HS-5 (cell line): ENCODE measurements around the gene FBXW11.
"Not testable (repeated sequence)": the region's sequence is repeated elsewhere in the genome, so short reads cannot be mapped to it uniquely, and the experiment has no call there.

ENCODE experiments used
- DNase-seq: peaks from one replicate; pipeline ENCODE4 v3.0.0-alpha.2; 2012; ENCODE audit warnings: low read depth

Gene FBXW11

DNA sequence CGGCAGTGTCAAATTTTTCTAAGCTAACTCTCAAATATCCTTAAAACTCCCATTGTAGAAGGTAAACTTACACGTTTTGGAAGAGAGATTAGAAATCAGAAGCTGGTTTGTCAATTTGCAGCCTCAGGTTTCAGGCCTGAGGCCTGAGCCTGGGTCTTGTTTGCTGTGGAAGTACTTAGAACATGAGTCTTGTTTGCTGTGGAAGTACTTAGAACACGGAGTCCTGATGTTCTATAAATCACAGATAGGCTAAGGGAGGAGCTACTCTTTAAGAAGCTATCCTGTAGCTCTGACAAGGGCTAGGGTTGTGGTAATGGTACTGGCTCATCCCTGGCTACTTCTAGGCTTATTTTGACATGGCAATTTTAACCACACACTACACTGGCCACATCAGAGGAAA is 97.8 kb downstream of the FBXW11 start:
- DNase-seq = no peak

DNA sequence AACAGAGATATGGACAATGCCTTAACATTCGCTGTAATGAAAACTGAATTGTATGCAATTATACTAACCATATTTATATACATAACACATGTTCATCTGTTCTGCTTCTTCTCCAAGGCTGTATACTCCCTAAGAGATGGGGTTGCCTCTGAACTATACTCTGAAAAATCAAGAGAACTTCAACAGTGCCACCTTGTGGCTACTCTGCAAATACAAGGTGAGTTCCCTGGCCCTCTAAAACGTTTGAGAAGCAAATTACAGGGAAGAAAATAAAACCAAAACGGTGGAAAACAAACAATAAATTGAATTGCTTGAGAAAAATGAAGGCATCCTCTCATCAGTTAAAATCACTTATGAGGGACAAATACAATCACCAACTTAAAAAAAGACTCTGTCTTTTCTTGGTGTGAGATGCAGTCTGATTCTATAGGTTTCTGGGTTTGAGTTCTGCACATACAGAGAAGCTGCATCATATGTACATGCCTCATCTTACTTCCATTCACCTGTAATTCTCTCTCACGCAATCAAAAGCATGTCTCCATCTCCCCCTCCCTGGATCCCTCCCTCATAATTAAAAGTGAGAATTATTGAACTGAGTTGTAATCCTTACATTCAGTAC is 98.6 kb downstream of the FBXW11 start:
- peak; percentile 39 for DNase-seq

DNA sequence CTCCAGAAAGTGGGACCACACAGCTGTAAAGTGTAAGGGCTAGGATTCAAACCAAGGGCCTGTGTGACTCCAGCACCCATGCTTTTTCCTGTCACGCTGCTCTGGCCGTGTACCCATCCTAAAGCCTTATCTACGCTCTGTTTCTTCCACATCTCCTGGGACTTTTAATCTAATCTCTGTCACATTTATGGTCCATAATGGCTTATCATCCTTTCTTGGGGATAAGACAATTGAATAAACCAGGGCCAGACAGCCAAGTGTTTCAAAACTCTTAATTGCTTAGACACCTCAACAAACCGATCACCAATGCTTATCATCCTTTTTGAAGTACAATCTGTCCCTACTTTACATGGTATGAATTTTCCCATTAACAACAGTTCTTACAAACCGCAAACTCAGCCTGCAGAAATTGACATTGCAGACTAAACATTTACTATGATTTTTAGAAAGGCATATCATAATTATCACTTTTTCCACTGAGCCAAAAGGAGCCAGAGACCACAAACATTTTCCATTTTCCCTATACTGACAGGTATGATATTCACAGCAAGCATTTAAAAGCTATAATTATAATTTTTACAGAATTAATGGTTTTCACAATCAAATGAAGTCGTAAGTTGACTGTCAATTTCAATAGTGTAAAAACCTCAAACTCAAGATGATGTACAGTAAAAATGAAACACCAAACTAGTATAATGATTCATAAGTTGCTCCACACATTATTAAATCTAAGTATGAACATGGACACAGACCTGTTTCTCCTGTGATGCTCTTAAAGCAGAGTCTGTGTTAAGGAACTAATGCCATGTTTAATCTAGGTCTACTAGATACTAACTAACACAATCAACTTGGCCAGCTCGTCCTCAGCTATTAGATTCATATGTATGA is 99.5 kb downstream of the FBXW11 start:
- DNase-seq = no peak

DNA sequence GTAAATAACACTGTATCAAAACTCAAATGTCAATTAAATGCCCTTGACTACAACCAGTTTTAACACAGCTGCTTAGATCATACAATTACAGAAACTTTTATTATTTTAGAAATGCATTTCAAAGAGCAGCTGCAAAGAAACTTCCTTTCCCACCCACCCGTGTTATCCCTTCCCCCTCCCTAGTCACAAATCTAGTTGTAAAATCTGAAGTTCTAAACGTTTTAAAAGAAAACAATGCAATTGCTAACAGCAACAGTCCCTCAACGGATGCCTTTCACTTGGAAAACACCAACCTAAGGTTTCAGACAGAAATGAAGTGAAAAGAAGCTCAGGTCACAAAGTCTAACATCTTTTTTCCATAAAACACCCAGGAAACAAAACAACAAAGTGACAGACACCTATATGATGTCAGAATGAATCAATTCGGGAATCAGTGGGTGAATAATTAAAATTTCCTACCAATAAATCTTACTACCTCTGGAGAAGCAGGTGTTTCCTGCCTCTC is 100.3 kb downstream of the FBXW11 start:
- no peak for DNase-seq

DNA sequence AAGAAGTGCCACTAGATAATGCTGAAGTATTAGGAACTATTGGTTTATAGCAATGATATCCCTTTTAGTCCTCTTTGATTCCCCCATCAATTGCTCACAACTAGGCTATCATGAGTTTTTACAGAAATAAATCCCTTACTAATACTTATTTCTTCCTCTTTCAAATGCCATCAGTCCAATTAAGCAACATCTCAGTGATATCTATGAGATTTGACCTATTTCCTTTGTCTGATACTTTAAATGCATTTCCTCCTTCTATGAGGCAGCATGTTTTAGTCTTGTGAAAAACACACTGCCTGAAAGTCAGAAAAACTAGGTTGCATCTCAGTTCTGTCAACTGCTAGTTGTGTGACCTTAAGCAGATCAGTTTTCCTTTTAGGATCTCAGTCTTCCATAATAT is 101.6 kb downstream of the FBXW11 start:
- no peak for DNase-seq

DNA sequence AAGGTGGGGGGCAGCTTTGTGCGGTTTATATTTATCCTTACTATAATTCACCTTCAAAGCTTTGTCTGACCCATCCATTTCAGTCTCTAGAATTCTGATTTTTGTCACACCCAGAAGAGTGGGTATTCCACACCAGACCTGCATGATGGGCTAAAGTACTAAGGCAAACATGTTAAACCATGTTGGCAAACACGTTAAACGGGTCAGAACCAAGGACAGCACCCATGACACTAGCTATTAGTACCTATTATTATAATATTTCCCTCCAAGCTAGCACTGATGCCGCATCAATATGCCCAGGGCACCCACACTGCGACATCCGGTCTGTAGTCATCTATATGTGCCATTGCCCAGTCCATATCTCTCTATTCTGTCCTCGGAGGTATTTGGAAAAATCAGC is 104.7 kb downstream of the FBXW11 start:
- no peak for DNase-seq

DNA sequence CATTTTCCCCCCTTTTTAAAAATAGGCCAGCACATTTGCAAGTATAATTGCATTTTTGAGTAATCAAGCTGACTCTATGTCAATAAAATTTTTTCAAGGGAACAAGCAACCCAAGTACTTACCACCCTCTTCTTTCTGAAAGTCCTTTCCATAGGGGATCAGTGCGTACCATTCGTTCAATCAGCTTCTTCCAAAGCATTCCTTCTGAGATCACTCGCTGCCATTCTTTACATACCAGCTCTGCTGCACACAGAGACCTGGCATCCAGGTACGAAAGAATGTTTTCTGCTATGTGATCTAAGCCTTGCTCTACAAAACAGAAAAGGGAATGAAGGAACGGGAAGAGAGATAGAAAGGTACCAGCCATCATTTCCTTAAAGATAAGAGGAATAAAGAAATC is 106.6 kb downstream of the FBXW11 start:
- no peak for DNase-seq

DNA sequence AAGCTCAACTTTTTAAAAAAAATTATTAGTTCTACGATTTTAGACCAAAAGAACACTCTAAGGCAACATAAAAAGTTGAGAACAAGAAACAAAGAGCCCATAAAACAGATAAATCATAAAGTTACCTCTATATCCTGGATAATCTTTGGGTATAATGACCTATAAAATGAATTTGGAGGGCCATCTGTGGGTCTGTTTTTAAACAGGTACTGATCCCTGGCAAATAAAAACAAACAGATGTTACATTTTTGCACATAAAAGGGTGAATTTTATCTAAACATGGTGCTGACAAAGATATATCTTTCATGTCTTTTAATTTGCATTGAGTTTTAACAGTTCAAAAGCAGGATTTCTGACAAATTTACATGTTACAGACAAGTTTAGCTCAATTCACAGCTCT is 107.6 kb downstream of the FBXW11 start:
- DNase-seq = no peak

DNA sequence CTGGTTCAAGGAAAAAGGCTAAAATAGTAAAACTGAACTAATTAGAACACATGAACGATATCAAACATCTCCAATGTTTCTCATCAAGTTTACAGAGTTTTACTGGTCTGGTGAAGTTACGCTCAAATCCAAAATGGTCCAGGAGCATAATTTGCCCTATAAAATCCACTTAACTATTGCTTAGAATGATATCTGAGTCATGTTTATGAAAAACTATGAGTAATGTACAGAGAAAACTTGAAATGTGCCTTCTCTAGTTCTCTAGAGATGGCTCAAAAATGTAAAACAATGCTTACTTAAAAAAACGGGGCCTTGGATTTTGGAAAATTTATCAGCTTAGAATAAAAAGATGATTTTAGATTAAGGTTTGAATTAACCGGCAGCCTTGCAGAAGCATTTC is 108.1 kb downstream of the FBXW11 start:
- DNase-seq = no peak

DNA sequence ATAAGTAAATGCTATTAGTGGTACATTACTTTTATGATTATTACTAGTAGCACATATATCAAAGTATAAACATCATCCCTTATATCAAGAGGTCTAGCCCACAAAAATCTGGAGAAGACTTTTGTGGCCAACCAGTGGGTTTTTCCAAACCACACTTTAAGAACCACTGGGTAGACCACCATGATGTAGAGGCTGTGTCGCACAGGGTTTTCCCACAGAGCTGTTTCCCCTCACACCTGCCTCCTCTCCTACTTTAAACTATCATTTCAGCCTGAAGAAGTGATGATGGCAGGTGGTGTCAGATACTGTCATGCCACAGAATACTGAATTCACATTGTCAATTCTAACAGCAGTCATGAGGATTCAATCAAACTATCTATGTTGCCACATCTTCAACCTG is 109.2 kb downstream of the FBXW11 start:
- DNase-seq = no peak

DNA sequence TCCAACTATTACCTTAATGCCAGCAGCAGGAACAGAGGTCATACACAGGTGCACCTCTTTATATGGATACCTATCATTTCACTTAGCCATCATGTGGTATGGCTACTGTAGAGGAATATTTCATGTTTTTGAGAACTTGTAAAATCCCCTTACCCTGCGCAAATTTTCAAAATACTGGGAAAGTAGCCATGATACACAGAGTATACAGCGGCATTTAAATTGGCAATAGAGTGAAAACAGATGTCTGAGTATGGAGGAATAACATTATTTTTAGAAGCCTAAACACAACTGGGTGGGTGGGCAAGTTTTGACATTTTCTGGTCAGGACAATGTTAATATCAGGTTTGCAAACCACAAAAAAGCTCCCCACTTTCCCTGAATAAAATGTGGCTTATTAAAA is 111.4 kb downstream of the FBXW11 start:
- DNase-seq = no peak

DNA sequence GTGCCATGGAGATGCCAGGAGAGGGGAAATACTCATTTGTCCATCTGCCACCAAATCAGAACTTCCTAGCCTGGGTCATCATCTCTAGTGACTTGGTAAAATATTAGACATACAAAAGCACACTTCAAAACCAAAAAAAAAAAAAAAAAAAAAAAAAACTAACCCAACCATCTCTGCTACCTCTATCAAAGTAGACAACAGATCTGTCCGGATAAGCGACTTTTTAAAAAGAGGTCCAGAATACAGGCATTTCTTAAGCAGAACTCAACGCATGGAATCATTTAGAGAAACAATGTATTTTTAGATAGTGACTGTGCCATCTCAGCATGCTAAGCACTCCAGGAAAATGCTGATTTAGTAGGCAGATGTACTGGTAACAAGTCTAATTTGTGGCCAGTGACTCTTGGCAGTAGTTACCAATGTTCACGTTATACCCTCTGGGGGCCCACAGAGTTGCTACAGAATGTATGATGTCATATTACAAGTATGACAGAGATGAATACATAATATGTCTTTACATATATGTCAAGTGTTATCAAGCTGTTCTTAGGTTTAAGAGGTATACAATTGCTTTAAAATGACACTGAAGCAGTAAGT is 113.0 kb downstream of the FBXW11 start:
- peak; percentile 60 for DNase-seq

DNA sequence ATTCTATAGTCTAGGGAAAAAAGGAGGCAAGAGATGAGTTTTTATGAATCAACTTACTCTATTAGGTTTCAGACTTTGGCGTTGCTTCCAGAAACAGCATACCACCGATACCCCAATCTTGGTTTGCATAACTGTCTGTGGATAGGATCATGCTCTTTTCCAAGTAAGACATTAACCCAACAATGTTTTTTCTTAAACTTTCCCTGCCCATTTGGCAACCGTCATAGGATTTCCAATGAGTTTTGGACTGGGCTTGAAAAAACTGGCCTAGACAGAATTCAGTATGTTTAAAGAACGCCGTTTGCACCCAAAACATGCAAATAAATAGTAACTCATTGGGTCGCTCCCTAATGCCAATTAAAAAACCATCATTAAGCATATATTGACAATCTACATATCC is 114.8 kb downstream of the FBXW11 start:
- DNase-seq = no peak

DNA sequence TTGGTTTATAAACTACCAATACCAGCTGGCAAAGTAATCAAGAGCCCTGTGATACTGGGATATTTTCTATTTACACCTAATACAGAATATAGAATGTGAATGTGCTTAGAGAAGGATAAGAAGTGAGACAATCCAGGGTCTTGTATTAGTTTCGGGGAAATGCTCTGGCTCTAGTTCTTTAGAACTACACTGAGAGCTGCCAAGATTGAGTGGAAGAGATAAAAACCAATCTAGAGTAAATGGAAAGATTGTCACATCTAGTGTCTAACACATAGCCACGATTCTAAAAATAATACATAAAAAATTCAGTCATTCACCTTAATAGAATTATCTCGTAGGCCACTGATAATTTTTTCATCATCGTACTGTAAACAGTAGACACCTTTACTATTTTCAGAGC is 115.3 kb downstream of the FBXW11 start:
- DNase-seq = no peak

DNA sequence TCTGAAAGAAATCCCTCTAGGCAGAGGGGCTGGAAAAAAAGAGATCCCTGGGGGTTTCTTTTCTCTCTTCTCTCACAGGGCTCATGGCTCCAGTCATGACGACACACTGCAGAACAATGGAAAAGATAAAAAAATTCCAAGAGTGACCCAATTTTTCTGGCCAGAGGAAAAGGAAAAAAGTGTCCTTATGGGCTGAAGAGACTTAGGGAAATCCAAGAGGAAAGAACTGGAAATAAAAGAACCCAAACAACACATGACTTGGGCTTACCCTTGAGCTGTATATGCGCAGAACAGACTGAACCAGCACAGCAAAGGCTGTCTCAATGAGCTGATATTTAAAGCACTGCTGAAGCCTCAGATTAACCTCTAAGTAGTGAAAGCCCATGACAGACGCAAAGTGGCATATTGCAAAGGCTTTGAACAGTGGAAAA is 118.4 kb downstream of the FBXW11 start:
- DNase-seq = no peak

DNA sequence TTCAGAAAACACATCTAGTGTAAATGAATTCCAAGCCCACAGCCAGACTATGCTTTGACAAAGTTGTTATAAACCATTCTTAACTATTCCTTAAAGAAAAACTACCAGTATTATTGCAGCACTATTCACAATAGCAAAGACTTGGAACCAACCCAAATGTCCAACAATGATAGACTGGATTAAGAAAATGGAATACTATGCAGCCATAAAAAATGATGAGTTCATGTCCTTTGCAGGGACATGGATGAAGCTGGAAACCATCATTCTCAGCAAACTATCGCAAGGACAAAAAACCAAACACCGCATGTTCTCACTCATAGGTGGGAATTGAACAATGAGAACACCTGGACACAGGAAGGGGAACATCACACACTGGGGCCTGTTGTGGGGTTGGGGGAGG is 120.4 kb downstream of the FBXW11 start:
- not testable (repeated sequence) for DNase-seq

DNA sequence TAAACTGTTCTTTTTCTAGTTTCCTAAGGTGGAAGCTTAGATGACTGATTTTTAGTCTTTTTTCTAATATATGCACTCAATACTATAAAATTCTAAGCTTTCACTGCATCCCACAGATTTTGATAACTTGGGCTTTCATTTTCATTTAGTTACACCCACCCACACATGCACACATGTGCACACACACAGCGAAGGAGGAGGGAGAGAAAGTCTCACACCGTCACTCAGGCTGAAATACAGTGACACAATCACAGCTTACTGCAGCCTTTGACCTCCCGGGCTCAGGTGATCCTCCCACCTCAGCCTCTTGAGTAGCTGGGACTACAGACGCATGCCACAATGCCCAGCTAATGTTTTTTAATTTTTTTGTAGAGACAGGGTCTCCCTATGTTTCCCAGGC is 124.3 kb downstream of the FBXW11 start:
- no peak for DNase-seq

DNA sequence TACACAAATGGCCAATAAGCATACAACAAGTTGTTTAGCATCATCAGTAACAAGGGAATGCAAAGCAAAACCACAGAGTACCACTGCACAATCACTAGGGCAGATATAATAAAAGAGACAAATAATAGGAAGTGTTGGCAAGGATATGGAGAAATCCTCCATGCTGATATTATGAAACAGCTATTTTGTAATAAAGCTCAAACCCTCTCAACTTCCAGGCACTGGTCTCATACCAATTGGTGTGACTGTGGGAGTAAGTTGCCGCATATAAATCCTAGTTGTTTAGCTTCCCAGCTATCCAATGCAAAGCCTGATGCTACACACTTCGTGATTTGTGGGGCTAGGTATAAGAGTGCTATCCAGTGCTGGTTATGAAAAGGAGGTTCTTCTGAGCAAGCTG is 132.2 kb downstream of the FBXW11 start:
- no peak for DNase-seq

DNA sequence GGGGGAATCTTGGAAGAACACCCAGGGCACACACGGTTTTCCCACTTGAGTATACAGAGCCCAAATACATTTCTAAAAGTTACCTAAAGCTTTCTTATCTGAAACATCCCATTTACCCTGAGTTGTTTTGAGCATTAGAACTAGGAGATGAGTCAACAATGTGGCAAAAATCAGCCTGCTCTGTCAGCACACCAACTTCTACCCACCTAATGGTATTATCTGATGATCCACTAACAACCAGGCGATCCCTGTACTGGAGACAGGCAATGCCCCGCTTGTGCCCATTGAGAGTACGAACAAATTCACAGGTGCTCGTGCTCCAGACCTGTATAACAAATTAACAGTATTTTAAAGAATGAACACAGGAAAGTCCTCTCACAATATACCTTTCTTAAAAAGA is 133.8 kb downstream of the FBXW11 start:
- no peak for DNase-seq

DNA sequence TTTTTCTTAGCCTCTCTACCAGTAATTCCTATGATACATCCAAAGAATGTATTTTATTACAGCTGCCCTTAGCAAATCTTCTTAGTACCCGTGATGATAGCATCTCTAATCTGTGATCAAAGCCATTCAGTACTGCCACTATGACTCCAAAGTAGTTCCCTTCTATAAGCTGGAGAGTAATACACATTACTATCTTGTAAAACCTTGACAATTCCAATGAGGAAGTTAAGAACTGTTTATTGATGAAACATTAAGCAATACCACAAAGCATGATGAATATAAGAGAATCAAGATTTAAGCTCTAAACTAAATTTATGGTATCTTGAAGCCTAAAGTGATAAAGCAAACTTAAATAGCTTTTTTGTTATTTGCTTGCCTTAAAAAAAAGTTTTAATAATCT is 134.7 kb downstream of the FBXW11 start:
- no peak for DNase-seq

DNA sequence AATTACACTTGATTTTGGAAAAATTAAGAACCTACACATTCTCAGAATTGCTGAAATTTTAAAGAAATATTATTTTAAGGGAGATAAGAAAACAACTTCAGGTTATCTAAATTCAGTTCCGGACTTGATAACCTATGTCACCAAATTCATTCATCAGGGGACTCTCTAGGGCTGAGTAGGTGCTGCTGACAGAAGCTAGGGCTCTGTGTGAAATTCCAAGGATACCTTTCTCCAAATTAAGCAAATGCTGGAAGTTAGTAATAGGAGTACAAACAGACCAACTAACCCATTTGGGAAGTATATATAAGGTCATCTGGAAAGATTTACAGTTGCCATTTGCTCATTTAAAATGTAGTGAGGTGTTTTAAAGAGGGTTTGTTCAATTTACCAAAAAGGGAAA is 136.5 kb downstream of the FBXW11 start:
- no peak for DNase-seq

DNA sequence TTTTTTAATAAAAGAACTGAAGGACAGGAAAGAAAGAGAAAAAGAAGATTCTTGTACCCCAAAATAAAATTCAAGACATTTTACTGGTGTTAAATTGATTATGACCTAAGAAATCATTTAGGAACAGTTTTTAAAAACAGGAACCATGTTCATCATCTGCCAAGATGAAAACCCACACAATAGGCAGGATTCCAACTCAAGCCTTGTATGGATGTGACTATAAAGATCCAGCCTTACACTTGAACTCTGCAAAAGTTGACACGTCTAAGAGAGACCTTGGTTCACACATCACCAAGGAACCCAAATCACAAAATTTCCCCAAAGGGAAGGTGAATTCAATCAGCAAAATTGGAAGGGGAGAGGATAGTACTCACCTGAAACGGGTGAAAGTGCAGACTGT is 138.2 kb downstream of the FBXW11 start:
- no peak for DNase-seq

DNA sequence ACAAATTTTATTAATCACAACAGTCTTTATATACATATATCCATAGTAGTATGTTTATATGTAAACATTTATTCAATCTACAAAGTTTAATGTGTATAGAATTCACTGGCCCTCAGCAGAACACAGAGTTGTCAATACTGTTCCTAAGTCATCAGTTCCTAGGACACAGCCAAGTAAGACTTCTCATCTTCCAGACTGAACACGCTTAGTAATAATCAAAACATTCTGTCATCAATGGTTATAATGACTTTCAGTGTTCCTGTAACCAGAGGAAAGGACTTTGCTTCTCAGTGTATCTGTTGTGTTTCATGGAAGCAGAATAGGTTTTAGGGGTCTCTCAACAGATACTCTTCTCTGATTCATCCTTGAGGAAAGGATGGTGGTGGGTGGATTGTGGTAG is 138.7 kb downstream of the FBXW11 start:
- DNase-seq = no peak
